Neural progenitor cell (in vitro differentiated cells): ENCODE results near the gene CIAO3.

Source experiments
- CTCF ChIP-seq: fragments of 200-600 bp; sonication (generic); IDR thresholded peaks from 2 replicates; pipeline ENCODE4 v1.5.1; 2017; ENCODE audit warnings: antibody characterized with exemption, mild to moderate bottlenecking
- EZH2 ChIP-seq: fragments of 200-600 bp; sonication (generic); IDR thresholded peaks from 2 replicates; pipeline ENCODE4 v1.6.1; 2017; ENCODE audit warnings: antibody characterized with exemption, mild to moderate bottlenecking, moderate library complexity
- EZH2phosphoT487 ChIP-seq: fragments of 200-600 bp; sonication (generic); IDR thresholded peaks from 2 replicates; pipeline ENCODE4 v1.6.1; 2017; ENCODE audit warnings: antibody characterized with exemption

GRCh38 chr16:692356-693108 lies 48.3 kb downstream of the CIAO3 start:
- TF ChIP-seq EZH2phosphoT487 (no peak), CTCF (no peak), EZH2 (no peak)
